Endothelial cell of umbilical vein (primary cell): Measurements from ENCODE around the gene SOX8. TPM values are rescaled to one million over a fixed set of nuclear protein-coding genes. Genes with fewer than 3 reads are reported as not detected.

Experiments used
- BruUV-seq: library from RNA; stranded (reverse); fragments of 400-500 nt; replicated peaks from 2 replicates; lab custom pipeline; 2021; lab: Mats Ljungman, UMichigan
- CTCF ChIA-PET: fragments of 300-600, 350-600 bp; sonication (Branson Sonifier 250); formaldehyde crosslinking; loops from one replicate; lab custom pipeline; 2021; ENCODE audit warnings: antibody characterized with exemption, inconsistent platforms; lab: Charles Lee
- POLR2A ChIA-PET: fragments of 300-600, 350-600 bp; sonication (Branson Sonifier 250); formaldehyde crosslinking; loops from one replicate; lab custom pipeline; 2021; ENCODE audit warnings: antibody characterized with exemption, inconsistent platforms; lab: Charles Lee
- DNase-seq: peaks from one replicate; pipeline ENCODE4 v3.0.0-alpha.2; 2011; ENCODE audit warnings: low read depth, low spot score
- FAIRE-seq: peaks from 2 replicates; lab custom pipeline; 2011; peaks lifted over from hg19 to GRCh38; lab: Jason Lieb, UNC
- H2AFZ ChIP-seq: 2 replicates; pipeline ENCODE4 v1.6.0; 2012; ENCODE audit warnings: low read depth, low read length, control low read depth, inconsistent platforms
- H3K27ac ChIP-seq: 2 replicates; pipeline ENCODE4 v1.5.1; 2011; ENCODE audit warnings: low read depth, mild to moderate bottlenecking, control low read depth, low read length, moderate library complexity; ENCODE audit not compliant: insufficient read depth
- H3K27me3 ChIP-seq, 2 experiments: 2 replicates each; pipeline versions ENCODE4 v1.6.0 to v1.6.1; 2011; ENCODE audit warnings: low read length in 2 of 2, mixed read lengths in 1 of 2; ENCODE audit not compliant: control insufficient read depth in 2 of 2, insufficient read depth in 2 of 2
- H3K36me3 ChIP-seq, 2 experiments: 2 replicates in 1 of 2; 3 replicates in 1 of 2; pipeline ENCODE4 v1.5.1; 2011; ENCODE audit warnings: low read length in 2 of 2, mild to moderate bottlenecking in 1 of 2, moderate library complexity in 1 of 2; ENCODE audit not compliant: control insufficient read depth in 2 of 2, insufficient read depth in 2 of 2; ENCODE audit errors: extremely low read depth in 1 of 2
- H3K4me1 ChIP-seq: 3 replicates; pipeline ENCODE4 v1.5.1; 2011; ENCODE audit warnings: mild to moderate bottlenecking, low read length; ENCODE audit not compliant: control insufficient read depth, insufficient read depth; ENCODE audit errors: extremely low read depth
- H3K4me2 ChIP-seq: 2 replicates; pipeline ENCODE4 v1.6.1; 2011; ENCODE audit warnings: low read length, control low read depth, mixed read lengths; ENCODE audit not compliant: insufficient read depth
- H3K4me3 ChIP-seq, 3 experiments: fragments of 200-600 bp in 1 of 3; sonication (generic), shearing (Covaris generic) in 1 of 3; replicated peaks in 1 of 3; 2 replicates each; pipeline ENCODE4 v1.5.1; 2011 to 2016; ENCODE audit warnings: control low read depth in 3 of 3, low read length in 3 of 3, mild to moderate bottlenecking in 2 of 3, inconsistent platforms in 1 of 3, low read depth in 1 of 3, moderate library complexity in 1 of 3; ENCODE audit not compliant: insufficient read depth in 1 of 3
- H3K79me2 ChIP-seq: 2 replicates; pipeline ENCODE4 v1.6.0; 2012; ENCODE audit warnings: low read length, inconsistent platforms; ENCODE audit not compliant: control insufficient read depth, insufficient read depth
- H3K9ac ChIP-seq: replicated peaks from 2 replicates; pipeline ENCODE3; 2011; ENCODE audit warnings: low read length, control low read depth; ENCODE audit not compliant: insufficient read depth; ENCODE audit errors: extremely low read depth
- H3K9me1 ChIP-seq: replicated peaks from 3 replicates; pipeline ENCODE4 v1.6.0; 2011; ENCODE audit warnings: mild to moderate bottlenecking, low read length; ENCODE audit not compliant: control insufficient read depth, insufficient read depth; ENCODE audit errors: extremely low read depth
- H3K9me3 ChIP-seq: replicated peaks from 2 replicates; pipeline ENCODE4 v1.5.1; 2012; ENCODE audit warnings: low read length, inconsistent platforms; ENCODE audit not compliant: control insufficient read depth, insufficient read depth
- H4K20me1 ChIP-seq: replicated peaks from 2 replicates; pipeline ENCODE3; 2011; ENCODE audit warnings: mild to moderate bottlenecking, low read length; ENCODE audit not compliant: control insufficient read depth, insufficient read depth; ENCODE audit errors: extremely low read depth
- EZH2 ChIP-seq: IDR thresholded peaks from 2 replicates; pipeline ENCODE4 v1.6.1; 2012; ENCODE audit warnings: borderline replicate concordance, low read depth, mild to moderate bottlenecking, moderate library complexity, low read length, inconsistent platforms; ENCODE audit not compliant: severe bottlenecking
- FOS ChIP-seq: IDR thresholded peaks from 2 replicates; pipeline ENCODE4 v1.6.1; 2011; ENCODE audit warnings: mild to moderate bottlenecking, low read length, moderate library complexity, borderline replicate concordance; ENCODE audit not compliant: insufficient read depth
- GATA2 ChIP-seq: IDR thresholded peaks from 2 replicates; pipeline ENCODE4 v1.7.0; 2011; ENCODE audit warnings: low read depth, mild to moderate bottlenecking, moderate library complexity, mixed read lengths, low read length; ENCODE audit not compliant: insufficient read length, insufficient read depth
- JUN ChIP-seq: IDR thresholded peaks from 2 replicates; pipeline ENCODE4 v1.6.1; 2011; ENCODE audit warnings: borderline replicate concordance, low read depth; ENCODE audit not compliant: insufficient read length, insufficient read depth
- MYC ChIP-seq: IDR thresholded peaks from one replicate; pipeline ENCODE4 v1.6.1; 2011; ENCODE audit warnings: mild to moderate bottlenecking, low read depth, low read length
- POLR2A ChIP-seq: IDR thresholded peaks from 2 replicates; pipeline ENCODE4 v1.6.1; 2012; ENCODE audit warnings: low read depth, mild to moderate bottlenecking, control low read depth, low read length
- POLR2AphosphoS5 ChIP-seq: IDR thresholded peaks from 2 replicates; pipeline ENCODE4 v1.6.1; 2012; ENCODE audit warnings: low read depth, mild to moderate bottlenecking, control low read depth, low read length, moderate library complexity; ENCODE audit not compliant: insufficient read depth
- dilution Hi-C: fragments of 300-500 bp; cut with MboI; formaldehyde crosslinking; loops from one replicate; pipeline ENCODE4 v1.15.0; 2019; ENCODE audit warnings: low sequenced_read_pairs; ENCODE audit not compliant: extremely low pct_ligation_motif_present
- intact Hi-C: fragments of 100-400 bp; cut with micrococcal nuclease; formaldehyde crosslinking; loops from one replicate; pipeline ENCODE4 v1.10.0; 2022
- polyA plus RNA-seq, 4 experiments: library from polyadenylated mRNA; depleted of rRNA in 3 of 4; stranded (reverse) in 3 of 4; unstranded in 1 of 4; fragments of >200 nt; gene quantifications; 2 replicates each; pipeline versions ENCODE4 v1.2.1 to v1.2.3, GENCODE V29; 2011 to 2012; ENCODE audit warnings: missing spikeins in 1 of 4
- total RNA-seq: library from RNA; stranded (reverse); gene quantifications from 2 replicates; pipeline ENCODE4 v1.2.3, GENCODE V29; 2021
- TF ChIP-seq, protein P1 (sequence below): IDR thresholded peaks from 2 replicates; pipeline ENCODE4 v1.6.1; 2011; ENCODE audit not compliant: insufficient read depth, insufficient read length
- TF ChIP-seq, protein P2 (sequence below), 2 donors: IDR thresholded peaks; 1 replicate in 1 of 2; 2 replicates in 1 of 2; pipeline ENCODE4 v1.5.1; 2011; ENCODE audit warnings: low read length in 2 of 2, mild to moderate bottlenecking in 2 of 2, moderate library complexity in 2 of 2, control low read depth in 1 of 2, inconsistent platforms in 1 of 2, low read depth in 1 of 2; ENCODE audit not compliant: insufficient read depth in 1 of 2; ENCODE audit errors: extremely low read depth in 1 of 2

SOX8 gene
- total and polyA plus RNA-seq, 2 donors (not counting 3 experiments of a cell fraction or from before 2014, with no cell fraction given): 0.52 to 0.53 TPM

- no TSS peak for BruUV-seq
- dilution Hi-C loops: no loop called here
- no peaks in the 10 kb centered on the region for H3K27me3 ChIP-seq
- no peak overlapping the region for H2AFZ ChIP-seq
- H3K4me2 ChIP-seq: no peak overlapping the region
- TF ChIP-seq FOS (no peak), JUN (no peak), EZH2 (no peak), MYC (no peak), POLR2A (no peak), POLR2AphosphoS5 (no peak), GATA2 (no peak)
- TF ChIP-seq, protein P1, sequence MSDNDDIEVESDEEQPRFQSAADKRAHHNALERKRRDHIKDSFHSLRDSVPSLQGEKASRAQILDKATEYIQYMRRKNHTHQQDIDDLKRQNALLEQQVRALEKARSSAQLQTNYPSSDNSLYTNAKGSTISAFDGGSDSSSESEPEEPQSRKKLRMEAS: no peak
- TF ChIP-seq, protein P2, sequence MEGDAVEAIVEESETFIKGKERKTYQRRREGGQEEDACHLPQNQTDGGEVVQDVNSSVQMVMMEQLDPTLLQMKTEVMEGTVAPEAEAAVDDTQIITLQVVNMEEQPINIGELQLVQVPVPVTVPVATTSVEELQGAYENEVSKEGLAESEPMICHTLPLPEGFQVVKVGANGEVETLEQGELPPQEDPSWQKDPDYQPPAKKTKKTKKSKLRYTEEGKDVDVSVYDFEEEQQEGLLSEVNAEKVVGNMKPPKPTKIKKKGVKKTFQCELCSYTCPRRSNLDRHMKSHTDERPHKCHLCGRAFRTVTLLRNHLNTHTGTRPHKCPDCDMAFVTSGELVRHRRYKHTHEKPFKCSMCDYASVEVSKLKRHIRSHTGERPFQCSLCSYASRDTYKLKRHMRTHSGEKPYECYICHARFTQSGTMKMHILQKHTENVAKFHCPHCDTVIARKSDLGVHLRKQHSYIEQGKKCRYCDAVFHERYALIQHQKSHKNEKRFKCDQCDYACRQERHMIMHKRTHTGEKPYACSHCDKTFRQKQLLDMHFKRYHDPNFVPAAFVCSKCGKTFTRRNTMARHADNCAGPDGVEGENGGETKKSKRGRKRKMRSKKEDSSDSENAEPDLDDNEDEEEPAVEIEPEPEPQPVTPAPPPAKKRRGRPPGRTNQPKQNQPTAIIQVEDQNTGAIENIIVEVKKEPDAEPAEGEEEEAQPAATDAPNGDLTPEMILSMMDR (IDR thresholded peaks at IDR 0.05; ENCODE audit: extremely low read depth in 1 of 2, insufficient read depth in 1 of 2, low read depth in 1 of 2, low read length in 2 of 2): no peak
- FAIRE-seq: no peak
- no peaks in the 10 kb centered on the region for H3K4me1 ChIP-seq
- no peak for DNase-seq
- H3K9ac ChIP-seq: no peak overlapping the region
- H3K79me2 ChIP-seq: no peaks in the 10 kb centered on the region
- POLR2A ChIA-PET: no interaction called here
- H4K20me1 ChIP-seq: no peaks in the 10 kb centered on the region
- no peaks in the 10 kb centered on the region for H3K9me3 ChIP-seq
- no peak overlapping the region for H3K4me3 ChIP-seq
- intact Hi-C loops: no loop called here
- H3K9me1 ChIP-seq: no peaks in the 10 kb centered on the region
- H3K27ac ChIP-seq: no peak overlapping the region
- CTCF ChIA-PET: interaction anchor here (0.5 kb wide), 1 partner anchor 152 kb away, joined by 3 read pairs; no protein-coding TSS in a partner anchor
- no peaks in the 10 kb centered on the region for H3K36me3 ChIP-seq
These were observed 32.0 kb downstream of the SOX8 start for GRCh38 chr16:1013593-1013900.
